K562 (cell line): Measurements from ENCODE around the gene PCDH7. TPM values are rescaled to one million over a fixed set of nuclear protein-coding genes. Genes with fewer than 3 reads are reported as not detected.

Experiments used
- ATAC-seq: fragments of 200-7000 bp; cut with Tn5 transposase; 3 replicates; pipeline ENCODE4 v1.9.1; 2020; ENCODE audit warnings: moderate library complexity
- BruUV-seq: library from RNA; stranded (reverse); fragments of 400-500 nt; replicated peaks from 2 replicates; lab custom pipeline; 2021; lab: Mats Ljungman, UMichigan
- CTCF ChIA-PET: fragments of 300-600 bp; formaldehyde crosslinking; extraction: SDS; loops from one replicate; lab custom pipeline; 2021; ENCODE audit warnings: low intra/inter-chr PET ratio; lab: Yijun Ruan, JAX
- POLR2A ChIA-PET: fragments of 300-600, 350-650 bp; sonication (Branson Sonifier 250); formaldehyde crosslinking; extraction: SDS; loops from one replicate; lab custom pipeline; 2021; ENCODE audit warnings: antibody characterized with exemption, inconsistent platforms; lab: Yijun Ruan, JAX
- DNase-seq, 4 experiments: peaks; one replicate each; pipeline versions ENCODE4 v3.0.0 to v3.0.0-alpha.2; 2011 to 2018; ENCODE audit warnings: low spot score in 3 of 4, mixed read lengths in 3 of 4; ENCODE audit errors: extremely low read depth in 1 of 4
- FAIRE-seq: peaks from 2 replicates; lab custom pipeline; 2011; peaks lifted over from hg19 to GRCh38; lab: Jason Lieb, UNC
- H2AFZ ChIP-seq: 2 replicates; pipeline ENCODE4 v1.6.0; 2011; ENCODE audit warnings: low read depth, low read length, control low read depth, inconsistent platforms
- H3K27ac ChIP-seq: fragments of 200-600 bp; 3 replicates; pipeline ENCODE4 v1.8.0; 2011; ENCODE audit warnings: low read depth, mild to moderate bottlenecking, control low read depth, inconsistent platforms, low read length, moderate library complexity, mixed read lengths; ENCODE audit errors: extremely low read depth
- H3K27me3 ChIP-seq, 2 experiments: fragments of 300-600 bp in 1 of 2; 2 replicates in 1 of 2; 3 replicates in 1 of 2; pipeline versions ENCODE4 v1.6.0 to v1.8.0; 2011; ENCODE audit warnings: inconsistent platforms in 2 of 2, low read length in 2 of 2, mild to moderate bottlenecking in 1 of 2, mixed read lengths in 1 of 2, moderate library complexity in 1 of 2; ENCODE audit not compliant: control insufficient read depth in 2 of 2, insufficient read depth in 2 of 2
- H3K36me3 ChIP-seq: fragments of 300-600 bp; 3 replicates; pipeline ENCODE4 v1.8.0; 2011; ENCODE audit warnings: mild to moderate bottlenecking, low read length, inconsistent platforms; ENCODE audit not compliant: control insufficient read depth, insufficient read depth
- H3K4me1 ChIP-seq, 2 experiments: fragments of 200-600 bp in 1 of 2; replicated peaks in 1 of 2; 2 replicates in 1 of 2; 3 replicates in 1 of 2; pipeline versions ENCODE4 v1.5.1 to v1.8.0; 2011; ENCODE audit warnings: inconsistent platforms in 2 of 2, low read length in 2 of 2, mild to moderate bottlenecking in 1 of 2, mixed read lengths in 1 of 2, moderate library complexity in 1 of 2; ENCODE audit not compliant: control insufficient read depth in 2 of 2, insufficient read depth in 2 of 2
- H3K4me2 ChIP-seq: 2 replicates; pipeline ENCODE4 v1.6.1; 2011; ENCODE audit warnings: low read length, control low read depth, inconsistent platforms, mixed read lengths; ENCODE audit not compliant: insufficient read depth
- H3K4me3 ChIP-seq: fragments of 200-600 bp; sonication (generic), shearing (Covaris generic); 2 replicates; pipeline ENCODE4 v1.5.1; 2016; ENCODE audit warnings: control low read depth, inconsistent platforms
- H3K79me2 ChIP-seq: fragments of 200-600 bp; 3 replicates; pipeline ENCODE4 v1.8.0; 2011; ENCODE audit warnings: low read length, inconsistent platforms; ENCODE audit not compliant: control insufficient read depth, insufficient read depth
- H3K9ac ChIP-seq, 2 experiments: 2 replicates each; pipeline versions ENCODE4 v1.6.0 to v1.6.1; 2011; ENCODE audit warnings: low read depth in 2 of 2, low read length in 2 of 2, control low read depth in 1 of 2, inconsistent platforms in 1 of 2, mild to moderate bottlenecking in 1 of 2, mixed read lengths in 1 of 2; ENCODE audit not compliant: insufficient read depth in 1 of 2
- H3K9me1 ChIP-seq: one replicate; pipeline ENCODE4 v1.6.0; 2011; ENCODE audit warnings: inconsistent platforms, mild to moderate bottlenecking, low read length, moderate library complexity; ENCODE audit not compliant: control insufficient read depth, insufficient read depth
- H3K9me3 ChIP-seq: replicated peaks from 2 replicates; pipeline ENCODE4 v1.5.1; 2011; ENCODE audit warnings: low read depth, low read length, inconsistent platforms; ENCODE audit not compliant: control insufficient read depth, insufficient read depth
- H4K20me1 ChIP-seq: replicated peaks from 2 replicates; pipeline ENCODE4 v1.6.1; 2011; ENCODE audit warnings: low read length, inconsistent platforms, mixed read lengths; ENCODE audit not compliant: control insufficient read depth, insufficient read depth
- DMBX1 ChIP-seq: fragments of 250-450 bp; sonication (Bioruptor Pico); IDR thresholded peaks from 2 replicates; pipeline ENCODE4 v1.8.0; 2022; ENCODE audit warnings: inconsistent platforms, mild to moderate bottlenecking, moderate library complexity, borderline replicate concordance
- PTRF ChIP-seq: fragments of 450-650 bp; IDR thresholded peaks from 2 replicates; pipeline ENCODE4 v1.6.1; 2016; ENCODE audit warnings: mild to moderate bottlenecking, missing genetic modification characterization, missing compliant biosample characterization
- SNIP1 ChIP-seq: fragments of 450-650 bp; IDR thresholded peaks from 2 replicates; pipeline ENCODE4 v1.7.1; 2017; ENCODE audit warnings: low read depth, mild to moderate bottlenecking
- SPI1 ChIP-seq: IDR thresholded peaks from 2 replicates; pipeline ENCODE4 v1.6.1; 2011; ENCODE audit warnings: low read depth, low read length, control low read depth, borderline replicate concordance
- TBP ChIP-seq: optimal IDR thresholded peaks from 2 replicates; pipeline ENCODE3; 2011; ENCODE audit warnings: low read depth, low read length, improper control_type of control experiment
- ZMIZ1 ChIP-seq, 2 experiments: fragments of 150-350 bp in 1 of 2; IDR thresholded peaks; 2 replicates each; pipeline ENCODE4 v1.6.1; 2012 to 2016; ENCODE audit warnings: low read depth in 2 of 2, low read length in 2 of 2, mild to moderate bottlenecking in 1 of 2, moderate library complexity in 1 of 2
- ZNF121 ChIP-seq: sonication (generic); formaldehyde crosslinking; conservative IDR thresholded peaks from 2 replicates; pipeline ENCODE4 v1.8.0; 2022; ENCODE audit warnings: missing genetic modification reagents
- WGBS: fragments of 100-300 bp; shearing (Covaris generic); methylation state at CpG from one replicate; pipeline ENCODE4 v1.1.6; 2016; ENCODE audit warnings: low coverage, mixed read lengths; ENCODE audit not compliant: insufficient coverage; ENCODE audit errors: missing lambda C conversion rate; 5-methylcytosine and 5-hydroxymethylcytosine counted together
- in situ Hi-C: fragments of 300-500 bp; cut with MboI; formaldehyde crosslinking; loops from 4 replicates; pipeline ENCODE4 v1.15.0; 2018; ENCODE audit warnings: inconsistent platforms, mixed read lengths
- intact Hi-C: fragments of 100-400 bp; cut with micrococcal nuclease; formaldehyde crosslinking; loops from 2 replicates; pipeline ENCODE4 v1.14.2; 2022
- polyA plus RNA-seq, 8 experiments: library from polyadenylated mRNA; depleted of rRNA in 4 of 8; stranded (reverse) in 5 of 8; unstranded in 3 of 8; fragments of >200 nt; fragmentation: Nextera tagmentation in 2 of 8; fragmentation: Illumina TruSeq in 1 of 8; extraction: Ambion mirVana in 2 of 8; extraction: Trizol in 1 of 8; gene quantifications; 2 replicates each; pipeline versions ENCODE4 v1.2.1 to v1.2.3, GENCODE V29; 2011 to 2014; ENCODE audit warnings: inconsistent platforms in 1 of 8, missing spikeins in 1 of 8
- total RNA-seq, 7 experiments: library from RNA; depleted of rRNA in 6 of 7; stranded (reverse); fragments of >200 nt in 6 of 7; fragmentation: Illumina TruSeq in 2 of 7; extraction: Trizol in 2 of 7; gene quantifications; 2 replicates each; pipeline versions ENCODE4 v1.2.1 to v1.2.3, GENCODE V29; 2011 to 2021; ENCODE audit warnings: low replicate concordance in 1 of 7
- TF ChIP-seq, protein P1 (sequence below): fragments of 450-650 bp; formaldehyde crosslinking; IDR thresholded peaks from 2 replicates; pipeline ENCODE4 v1.4.0; 2022; ENCODE audit warnings: missing genetic modification characterization

Gene PCDH7
- total and polyA plus RNA-seq, 9 of the 15 experiments (the other 6 are each of a cell fraction or from before 2014, with no cell fraction given): not detected

DNA sequence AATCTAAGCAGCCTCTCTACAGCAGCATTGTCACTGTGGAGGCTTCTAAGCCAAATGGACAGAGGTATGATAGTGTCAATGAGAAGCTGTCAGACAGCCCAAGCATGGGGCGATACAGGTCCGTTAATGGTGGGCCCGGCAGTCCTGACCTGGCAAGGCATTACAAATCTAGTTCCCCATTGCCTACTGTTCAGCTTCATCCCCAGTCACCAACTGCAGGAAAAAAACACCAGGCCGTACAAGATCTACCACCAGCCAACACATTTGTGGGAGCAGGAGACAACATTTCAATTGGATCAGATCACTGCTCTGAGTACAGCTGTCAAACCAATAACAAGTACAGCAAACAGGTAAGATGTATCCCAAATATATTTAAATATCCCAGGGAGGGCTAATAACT lies 4.1 kb downstream of the PCDH7 start:
- H2AFZ ChIP-seq: no peak overlapping the region
- ATAC-seq (no peak), DNase-seq (no peak), FAIRE-seq (no peak)
- ChIA-PET POLR2A (no interaction called here), CTCF (no interaction called here)
- no peaks in the 10 kb centered on the region for H3K79me2 ChIP-seq
- no peak overlapping the region for H3K9ac ChIP-seq
- H3K4me2 ChIP-seq: no peak overlapping the region
- no peak overlapping the region for H3K27ac ChIP-seq
- H3K9me1 ChIP-seq: no peaks in the 10 kb centered on the region
- H4K20me1 ChIP-seq: no peaks in the 10 kb centered on the region
- no peaks in the 10 kb centered on the region for H3K4me1 ChIP-seq
- BruUV-seq: no TSS peak
- intact Hi-C loops (no loop called here), in situ Hi-C loops (no loop called here)
- H3K27me3 ChIP-seq: no peaks in the 10 kb centered on the region
- 2% methylated on average over 4 of the region's 4 CpGs for WGBS
- TF ChIP-seq ZMIZ1 (IDR thresholded peaks at IDR 0.05; ENCODE audit: low read depth in 2 of 2, low read length in 2 of 2) (no peak), ZNF121 (no peak), SNIP1 (no peak), PTRF (tag) (no peak), TBP (no peak), DMBX1 (no peak), SPI1 (no peak)
- TF ChIP-seq, protein P1, sequence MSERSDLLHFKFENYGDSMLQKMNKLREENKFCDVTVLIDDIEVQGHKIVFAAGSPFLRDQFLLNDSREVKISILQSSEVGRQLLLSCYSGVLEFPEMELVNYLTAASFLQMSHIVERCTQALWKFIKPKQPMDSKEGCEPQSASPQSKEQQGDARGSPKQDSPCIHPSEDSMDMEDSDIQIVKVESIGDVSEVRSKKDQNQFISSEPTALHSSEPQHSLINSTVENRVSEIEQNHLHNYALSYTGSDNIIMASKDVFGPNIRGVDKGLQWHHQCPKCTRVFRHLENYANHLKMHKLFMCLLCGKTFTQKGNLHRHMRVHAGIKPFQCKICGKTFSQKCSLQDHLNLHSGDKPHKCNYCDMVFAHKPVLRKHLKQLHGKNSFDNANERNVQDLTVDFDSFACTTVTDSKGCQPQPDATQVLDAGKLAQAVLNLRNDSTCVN (CRISPR knock-in tag): no peak
- H3K4me3 ChIP-seq: no peak overlapping the region
- no peaks in the 10 kb centered on the region for H3K36me3 ChIP-seq
- no peaks in the 10 kb centered on the region for H3K9me3 ChIP-seq
